Adrenal gland (tissue), 5 donors: ENCODE measurements around the gene CCDC102A.

ENCODE experiments used
- CTCF ChIP-seq, 6 experiments: fragments of 450-650 bp in 4 of 6; fragments of 200-600 bp in 2 of 6; sonication (generic) in 1 of 6; IDR thresholded peaks; 1 replicate in 5 of 6; 2 replicates in 1 of 6; pipeline versions ENCODE4 v1.5.1 to v1.8.0; 2016 to 2021; ENCODE audit warnings: antibody characterized with exemption in 6 of 6, mild to moderate bottlenecking in 2 of 6, moderate library complexity in 1 of 6
- POLR2A ChIP-seq, 2 donors: fragments of 450-650 bp; IDR thresholded peaks; one replicate each; pipeline ENCODE4 v1.6.1; 2017; ENCODE audit warnings: antibody characterized with exemption in 2 of 2, mild to moderate bottlenecking in 2 of 2, moderate library complexity in 1 of 2
- donor health status: DM: no; HTN: no; CAD: no.

- TF ChIP-seq CTCF (IDR thresholded peaks at IDR 0.05) (no peak), POLR2A (IDR thresholded peaks at IDR 0.05) (no peak)
Observed at GRCh38 chr16:57469917-57470470, 66.4 kb downstream of the CCDC102A start.
